ENCODE results near the gene VTN. TPM values are rescaled to one million over a fixed set of nuclear protein-coding genes. Genes with fewer than 3 reads are reported as not detected.

VTN gene, protein sequence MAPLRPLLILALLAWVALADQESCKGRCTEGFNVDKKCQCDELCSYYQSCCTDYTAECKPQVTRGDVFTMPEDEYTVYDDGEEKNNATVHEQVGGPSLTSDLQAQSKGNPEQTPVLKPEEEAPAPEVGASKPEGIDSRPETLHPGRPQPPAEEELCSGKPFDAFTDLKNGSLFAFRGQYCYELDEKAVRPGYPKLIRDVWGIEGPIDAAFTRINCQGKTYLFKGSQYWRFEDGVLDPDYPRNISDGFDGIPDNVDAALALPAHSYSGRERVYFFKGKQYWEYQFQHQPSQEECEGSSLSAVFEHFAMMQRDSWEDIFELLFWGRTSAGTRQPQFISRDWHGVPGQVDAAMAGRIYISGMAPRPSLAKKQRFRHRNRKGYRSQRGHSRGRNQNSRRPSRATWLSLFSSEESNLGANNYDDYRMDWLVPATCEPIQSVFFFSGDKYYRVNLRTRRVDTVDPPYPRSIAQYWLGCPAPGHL
- under 1 TPM in 1 of 6 donors, not detected in 5; 0.13 TPM for polyA plus RNA-seq (ENCODE audit: low read depth in 6 of 6)

DNA sequence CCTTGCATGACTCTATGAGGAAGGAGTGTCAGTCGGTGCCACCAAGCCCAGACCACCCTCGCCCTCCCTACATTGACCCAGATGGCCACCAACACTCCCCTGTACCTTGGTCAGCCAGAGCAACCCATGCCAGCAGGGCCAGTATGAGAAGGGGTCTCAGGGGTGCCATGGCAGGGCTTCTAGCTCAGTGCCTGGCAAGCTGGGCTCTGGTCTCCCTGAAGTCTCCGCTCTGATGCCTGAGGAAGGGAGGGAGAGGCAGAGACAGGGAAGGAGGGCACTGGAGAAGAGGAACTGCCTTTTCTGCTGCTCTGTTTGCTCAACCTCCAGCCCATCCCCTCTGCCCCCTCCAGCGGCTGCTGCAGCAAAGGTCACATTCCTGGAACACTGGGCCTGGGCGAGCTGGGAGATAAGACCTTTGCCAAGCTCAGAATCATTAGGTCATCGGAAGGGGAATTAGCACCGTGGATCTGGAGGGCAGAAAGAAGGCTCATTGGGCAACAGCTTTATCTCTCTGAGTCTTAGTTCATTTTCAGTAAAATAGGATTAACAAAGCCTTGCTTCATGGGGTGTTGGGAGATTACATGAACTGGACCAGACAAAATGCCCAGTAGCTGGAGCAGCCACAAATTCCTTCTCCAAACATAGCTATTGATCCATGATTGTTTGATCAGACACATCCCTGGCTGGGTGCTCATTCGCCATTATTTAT lies at the start of gene VTN:
Gene VTN (minus strand): TSS at position 273 of the 709 bp plus-strand sequence. CDS start 104 bp downstream, at position 169.
- no peak for DNase-seq
- Mint-ChIP-seq H3K36me3 (no peaks in the 10 kb centered on the region), H3K27me3 (no peaks in the 10 kb centered on the region)

DNA sequence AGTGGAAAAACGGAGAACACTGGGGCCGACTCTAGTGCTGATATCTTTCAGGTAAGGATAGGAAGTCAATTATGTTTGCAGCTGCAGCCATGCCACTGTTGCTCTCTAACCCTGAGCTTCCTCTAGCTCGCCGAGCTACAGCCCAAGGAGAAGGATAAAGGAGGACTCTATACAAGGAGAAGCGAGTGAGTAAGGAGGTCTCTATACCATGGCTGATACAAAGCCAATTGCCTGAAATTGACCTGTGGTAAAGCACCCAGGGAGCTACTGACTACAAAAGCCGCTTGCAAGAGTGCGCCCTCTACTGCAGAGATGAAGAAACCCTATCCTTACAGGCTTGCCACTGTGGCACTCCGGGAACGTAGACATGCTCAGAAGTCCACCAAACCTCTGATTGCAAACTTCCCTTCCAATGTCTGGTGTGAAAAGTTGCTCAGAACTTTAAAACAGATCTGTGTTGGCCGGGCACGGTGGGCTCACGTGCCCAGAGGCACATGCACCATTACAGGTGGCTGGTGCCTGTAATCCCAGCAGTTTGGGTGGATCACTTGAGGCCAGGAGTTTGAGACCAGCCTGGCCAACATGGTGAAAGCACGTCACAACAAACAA lies 46.7 kb upstream of the VTN start:
- DNase-seq (peak; percentile 48), ATAC-seq (ENCODE audit: low read depth in 2 of 2) (peak; percentile 83 to 90)
- Mint-ChIP-seq H3K36me3 (no peaks in the 10 kb centered on the region), H3K27me3 (peaks cover 14 to 25% (median 20%) of the 10 kb centered on the region in 3 donors), H3K4me1 (peaks cover 0 to 8% (median 7%) of the 10 kb centered on the region in 3 donors), H3K27ac (no peak overlapping the region), H3K9me3 (no peaks in the 10 kb centered on the region), H3K4me3 (peak overlapping the region in 2 of 8 donors; percentile 23 to 43)

More for the DNA sequence above, at the start of gene VTN:
- peak within 1 kb of the TSS; percentile 91 to 98 (median 96) for H3K27ac Mint-ChIP-seq
- peak within 1 kb of the TSS; percentile 76 to 98 (median 96) for H3K4me3 Mint-ChIP-seq
- peaks cover 13 to 22% (median 19%) of the 10 kb centered on the region in 3 donors for H3K4me1 Mint-ChIP-seq
- no peak for ATAC-seq (ENCODE audit: low read depth in 2 of 2)
- no peaks in the 10 kb centered on the region for H3K9me3 Mint-ChIP-seq

DNA sequence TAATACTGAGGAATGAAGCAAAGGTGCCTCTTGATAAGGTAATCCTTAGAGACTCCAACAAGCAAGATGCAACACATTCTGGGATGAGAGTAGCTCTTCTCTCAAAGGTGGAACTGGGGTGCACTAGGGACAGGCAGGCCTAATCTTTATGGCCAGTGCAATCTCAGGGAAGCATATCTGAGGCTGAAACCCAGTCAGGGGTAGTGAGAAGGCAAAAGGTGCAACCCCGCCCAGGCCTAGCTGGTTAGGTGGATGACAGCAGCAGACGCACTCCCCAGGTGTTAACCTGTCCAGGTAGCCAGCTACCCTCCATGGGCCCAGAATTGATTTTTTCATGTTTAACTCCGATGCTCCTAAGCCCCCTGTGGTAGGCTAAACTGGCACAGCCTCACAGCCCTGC lies 45.8 kb upstream of the VTN start:
- H3K27me3 Mint-ChIP-seq = peaks cover 22 to 25% (median 23%) of the 10 kb centered on the region in 3 donors
- no peak for DNase-seq
- no peaks in the 10 kb centered on the region for H3K36me3 Mint-ChIP-seq
- H3K4me3 Mint-ChIP-seq = no peak overlapping the region
- H3K9me3 Mint-ChIP-seq = no peaks in the 10 kb centered on the region
- H3K27ac Mint-ChIP-seq = no peak overlapping the region
- peaks cover 0 to 8% (median 7%) of the 10 kb centered on the region in 3 donors for H3K4me1 Mint-ChIP-seq
- ATAC-seq (ENCODE audit: low read depth in 2 of 2) = no peak

GRCh38 chr17:28413804-28414203 lies 43.7 kb upstream of the VTN start:
- DNase-seq (no peak), ATAC-seq (ENCODE audit: low read depth in 2 of 2) (no peak)
- peaks cover 22 to 27% (median 25%) of the 10 kb centered on the region in 3 donors for H3K27me3 Mint-ChIP-seq
- H3K4me3 Mint-ChIP-seq = no peak overlapping the region
- peak overlapping the region in 1 of 6 donors; percentile 22 for H3K27ac Mint-ChIP-seq
- H3K36me3 Mint-ChIP-seq = no peaks in the 10 kb centered on the region
- H3K9me3 Mint-ChIP-seq = no peaks in the 10 kb centered on the region
- peaks cover 0 to 8% (median 7%) of the 10 kb centered on the region in 3 donors for H3K4me1 Mint-ChIP-seq

DNA sequence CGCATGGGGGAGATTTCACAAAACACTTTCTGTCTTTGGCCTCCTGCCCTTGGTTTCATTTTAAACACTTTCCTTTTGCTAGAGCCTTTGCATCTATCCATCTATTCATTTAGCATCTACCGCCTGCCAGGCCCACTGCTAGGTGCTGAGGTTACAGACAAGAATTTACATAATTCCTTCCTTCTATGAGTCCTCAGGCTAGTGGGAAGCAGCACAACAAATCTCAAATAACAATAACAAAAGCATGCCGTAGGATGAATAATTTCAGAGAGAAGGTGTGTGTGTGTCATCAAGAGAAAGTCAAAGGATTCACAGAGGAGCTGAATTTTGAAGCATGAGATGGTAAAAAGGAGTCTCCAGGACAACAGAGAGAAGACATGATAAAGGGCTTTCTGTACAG lies 42.0 kb upstream of the VTN start:
- Mint-ChIP-seq H3K27ac (no peak overlapping the region), H3K4me3 (no peak overlapping the region), H3K9me3 (no peaks in the 10 kb centered on the region), H3K36me3 (no peaks in the 10 kb centered on the region), H3K4me1 (peaks cover 0 to 7% (median 6%) of the 10 kb centered on the region in 3 donors), H3K27me3 (peaks cover 28 to 42% (median 36%) of the 10 kb centered on the region in 3 donors)
- DNase-seq = no peak
- ATAC-seq (ENCODE audit: low read depth in 2 of 2) = no peak

- no peak overlapping the region for H3K27ac Mint-ChIP-seq
- H3K4me1 Mint-ChIP-seq = peaks cover 7 to 9% (median 9%) of the 10 kb centered on the region in 3 donors
- peak overlapping the region in 1 of 8 donors; percentile 65 for H3K4me3 Mint-ChIP-seq
- DNase-seq (no peak), ATAC-seq (ENCODE audit: low read depth in 2 of 2) (no peak)
- peaks cover 11 to 35% (median 17%) of the 10 kb centered on the region in 3 donors for H3K27me3 Mint-ChIP-seq
- H3K36me3 Mint-ChIP-seq = no peaks in the 10 kb centered on the region
- H3K9me3 Mint-ChIP-seq = no peaks in the 10 kb centered on the region
These were observed 37.8 kb upstream of the VTN start for GRCh38 chr17:28407974-28408306.

DNA sequence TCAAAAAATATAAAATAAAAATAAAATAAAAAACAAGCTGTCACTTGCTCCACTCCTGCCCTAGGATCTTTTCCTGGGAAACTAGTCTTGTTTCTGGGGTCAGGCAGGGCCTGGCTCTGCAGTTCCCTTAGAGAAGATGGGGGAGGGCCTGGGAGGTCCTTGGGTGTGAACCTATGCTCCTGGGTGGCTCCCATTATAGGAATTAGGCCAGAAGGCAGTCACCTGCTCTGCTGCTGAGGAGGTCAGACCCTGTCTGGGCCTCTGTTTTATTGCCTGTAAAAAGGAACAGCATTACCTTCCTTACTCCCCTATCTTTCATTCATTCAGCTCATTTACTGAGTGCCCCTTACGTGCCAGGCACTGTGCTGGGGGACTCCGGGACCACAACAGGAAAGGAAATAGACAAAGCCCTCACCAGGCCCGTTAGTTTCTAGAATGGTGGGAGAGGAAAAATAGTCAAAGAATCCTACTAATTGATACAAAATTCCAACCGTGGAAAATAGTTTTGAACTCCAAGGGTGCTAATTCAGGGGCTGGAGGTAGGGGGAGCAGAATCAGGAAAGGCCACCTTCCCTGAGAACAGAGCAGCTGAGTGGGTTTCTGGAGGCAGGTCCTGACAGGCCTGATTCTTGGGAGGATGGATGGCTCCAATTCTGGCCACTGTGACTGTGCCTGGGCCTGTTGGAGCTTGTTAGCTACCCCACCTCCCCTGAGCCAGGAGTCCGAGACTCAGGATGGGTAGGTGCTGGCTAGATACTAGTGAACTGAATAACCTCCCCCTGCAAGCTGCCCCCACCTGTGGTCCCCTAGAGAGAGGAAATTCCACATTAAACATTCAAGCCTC lies 37.2 kb upstream of the VTN start:
- no peak for DNase-seq
- peaks cover 11 to 35% (median 13%) of the 10 kb centered on the region in 3 donors for H3K27me3 Mint-ChIP-seq
- peaks cover 7 to 9% (median 9%) of the 10 kb centered on the region in 3 donors for H3K4me1 Mint-ChIP-seq
- no peak for ATAC-seq (ENCODE audit: low read depth in 2 of 2)
- H3K27ac Mint-ChIP-seq = no peak overlapping the region
- no peaks in the 10 kb centered on the region for H3K9me3 Mint-ChIP-seq
- peak overlapping the region in 7 of 8 donors; percentile 18 to 94 (median 72) for H3K4me3 Mint-ChIP-seq
- no peaks in the 10 kb centered on the region for H3K36me3 Mint-ChIP-seq

DNA sequence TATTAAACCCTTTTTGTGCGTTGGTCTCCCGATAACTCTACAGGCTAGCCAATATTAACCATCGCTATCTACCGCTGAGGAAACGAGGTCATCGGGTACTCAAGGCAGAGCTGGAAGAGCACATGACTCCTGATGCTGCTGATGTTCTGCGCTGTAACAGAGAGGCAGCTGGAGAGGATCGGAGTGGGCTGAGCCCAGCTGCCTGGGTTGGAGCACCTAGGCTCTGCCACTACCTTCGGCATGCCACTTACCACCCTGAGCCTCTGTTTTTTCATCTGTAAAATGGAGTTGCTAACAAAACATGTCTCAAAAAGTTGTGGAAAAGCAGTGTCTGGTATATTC lies 36.3 kb upstream of the VTN start:
- no peaks in the 10 kb centered on the region for H3K36me3 Mint-ChIP-seq
- H3K4me3 Mint-ChIP-seq = peak overlapping the region; percentile 65 to 94 (median 80)
- peaks cover 6 to 30% (median 11%) of the 10 kb centered on the region in 3 donors for H3K27me3 Mint-ChIP-seq
- no peaks in the 10 kb centered on the region for H3K9me3 Mint-ChIP-seq
- H3K27ac Mint-ChIP-seq = peak overlapping the region in 1 of 6 donors; percentile 75
- ATAC-seq (ENCODE audit: low read depth in 2 of 2) = peak; percentile 17 to 30
- no peak for DNase-seq
- peaks cover 7 to 9% (median 9%) of the 10 kb centered on the region in 3 donors for H3K4me1 Mint-ChIP-seq

- DNase-seq (peak; percentile 28), ATAC-seq (ENCODE audit: low read depth in 2 of 2) (peak; percentile 76 to 81)
- Mint-ChIP-seq H3K27me3 (peaks cover 6 to 24% (median 11%) of the 10 kb centered on the region in 3 donors), H3K36me3 (no peaks in the 10 kb centered on the region), H3K27ac (peak within 1 kb of the TSS in 2 of 6 donors; percentile 52 to 75), H3K4me1 (peaks cover 7 to 9% (median 9%) of the 10 kb centered on the region in 3 donors), H3K4me3 (peak within 1 kb of the TSS; percentile 78 to 94 (median 84)), H3K9me3 (no peaks in the 10 kb centered on the region)
These were observed 35.7 kb upstream of the VTN start, which contains the start of gene SLC46A1 for GRCh38 chr17:28405632-28406472. TSS of gene SLC46A1 (minus strand) at chr17:28406212. CDS start at chr17:28406114, 98 bp downstream.

DNA sequence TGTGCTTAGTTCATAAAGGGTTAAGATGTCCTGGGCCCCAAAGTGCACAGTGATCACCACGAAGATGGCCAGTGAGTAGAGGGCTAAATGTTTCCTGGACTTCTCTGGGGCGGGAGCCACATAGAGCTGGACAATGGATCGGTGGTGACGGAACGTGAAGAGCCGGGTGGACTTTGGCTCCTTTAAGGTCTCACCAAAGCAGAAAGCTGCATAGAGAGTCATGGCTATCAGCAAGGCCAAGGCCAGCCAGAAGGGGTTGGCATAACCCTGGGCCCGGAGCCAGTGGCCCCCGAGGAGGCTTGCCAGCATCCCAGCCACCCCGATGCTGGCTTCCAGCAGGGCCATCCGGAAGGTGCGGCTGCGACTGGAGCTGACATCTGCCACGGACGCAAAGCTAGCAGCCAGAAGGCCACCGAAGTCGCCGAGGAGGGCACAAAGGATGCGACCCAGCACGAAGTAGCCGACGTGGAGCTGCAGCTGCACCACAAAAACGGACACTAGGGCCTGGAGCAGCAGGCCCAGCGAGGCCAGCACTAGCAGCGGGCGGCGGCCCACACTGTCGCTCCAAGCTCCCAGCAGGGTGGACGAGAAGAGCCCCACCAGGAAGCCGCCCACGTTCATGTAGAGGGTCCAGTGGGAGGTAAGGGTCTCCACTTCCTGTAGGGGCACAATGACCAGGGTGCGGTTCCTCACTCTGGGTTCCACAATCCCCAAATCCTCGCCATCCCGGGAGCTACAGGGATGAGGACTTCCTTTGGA lies 34.9 kb upstream of the VTN start:
- Mint-ChIP-seq H3K27ac (peak overlapping the region in 2 of 6 donors; percentile 52 to 83), H3K27me3 (peaks cover 6 to 20% (median 11%) of the 10 kb centered on the region in 3 donors)

GRCh38 chr17:28404461-28404811 lies 34.3 kb upstream of the VTN start:
- H3K27ac Mint-ChIP-seq = peak overlapping the region in 1 of 6 donors; percentile 83
- ATAC-seq (ENCODE audit: low read depth in 2 of 2) (no peak), DNase-seq (no peak)
- H3K27me3 Mint-ChIP-seq = peaks cover 6 to 20% (median 11%) of the 10 kb centered on the region in 3 donors
- H3K36me3 Mint-ChIP-seq = no peaks in the 10 kb centered on the region
- H3K4me1 Mint-ChIP-seq = peaks cover 7 to 9% (median 9%) of the 10 kb centered on the region in 3 donors
- peak overlapping the region; percentile 49 to 90 (median 76) for H3K4me3 Mint-ChIP-seq
- no peaks in the 10 kb centered on the region for H3K9me3 Mint-ChIP-seq

More for the DNA sequence above, 34.9 kb upstream of the VTN start:
- Mint-ChIP-seq H3K4me3 (peak overlapping the region; percentile 77 to 90 (median 82)), H3K36me3 (no peaks in the 10 kb centered on the region), H3K4me1 (peaks cover 7 to 9% (median 9%) of the 10 kb centered on the region in 3 donors), H3K9me3 (no peaks in the 10 kb centered on the region)
- ATAC-seq (ENCODE audit: low read depth in 2 of 2) (no peak), DNase-seq (no peak)

Data from naive B cell (primary cell).